ENCODE data around the gene GRID1.

The GRID1 gene

DNA sequence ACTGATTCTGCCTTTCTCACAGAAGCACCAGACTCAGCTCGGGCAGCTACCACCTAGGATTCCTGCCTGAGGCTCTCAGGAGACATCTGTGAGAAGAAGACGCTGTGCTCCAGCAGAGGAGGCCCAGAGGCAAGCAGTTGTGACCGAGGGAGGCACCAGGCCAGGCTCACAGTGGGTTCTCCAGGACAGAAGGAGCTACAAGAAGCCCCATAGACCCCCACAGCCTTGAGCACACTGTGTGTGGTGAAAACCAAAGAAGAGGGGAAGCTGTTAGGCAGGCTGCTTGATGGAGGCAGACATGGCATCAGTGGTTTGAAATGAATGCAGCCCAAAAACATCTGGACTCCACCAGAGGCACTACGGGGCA is 198.8 kb downstream of the GRID1 start:
- DNase-seq (ENCODE audit: low read depth): no peak

DNA sequence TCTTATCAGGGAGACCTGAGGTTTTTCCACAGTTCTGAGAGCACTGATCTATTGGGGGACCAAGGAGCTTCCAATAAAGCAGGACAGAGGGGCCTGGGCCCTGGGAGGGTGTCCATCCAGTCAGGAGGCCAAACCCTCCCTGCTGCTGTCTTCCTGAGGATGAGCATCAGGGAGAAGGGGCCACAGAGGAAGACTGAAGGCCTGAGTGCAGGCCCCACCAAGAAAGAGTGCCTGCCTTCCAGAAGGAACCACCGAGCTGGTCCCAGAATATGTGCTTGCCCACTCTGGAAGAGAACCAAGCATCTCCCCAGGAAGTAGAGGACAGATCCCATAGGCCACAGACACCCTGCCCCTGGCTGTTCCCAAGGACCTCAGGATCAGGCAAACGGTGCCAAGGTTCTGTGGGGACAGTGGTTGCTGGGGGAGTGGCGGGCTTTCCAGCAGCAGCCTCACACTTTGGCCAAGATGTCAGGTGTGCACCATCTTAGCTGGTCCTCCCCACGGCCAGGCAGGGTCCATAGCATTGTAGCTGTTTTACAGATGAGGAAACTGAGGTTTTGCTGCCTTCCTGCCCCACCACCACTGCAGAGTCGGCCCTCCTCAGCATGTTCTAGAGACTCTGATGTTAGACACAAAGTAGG is 199.4 kb downstream of the GRID1 start:
- no peak for DNase-seq (ENCODE audit: low read depth)

DNA sequence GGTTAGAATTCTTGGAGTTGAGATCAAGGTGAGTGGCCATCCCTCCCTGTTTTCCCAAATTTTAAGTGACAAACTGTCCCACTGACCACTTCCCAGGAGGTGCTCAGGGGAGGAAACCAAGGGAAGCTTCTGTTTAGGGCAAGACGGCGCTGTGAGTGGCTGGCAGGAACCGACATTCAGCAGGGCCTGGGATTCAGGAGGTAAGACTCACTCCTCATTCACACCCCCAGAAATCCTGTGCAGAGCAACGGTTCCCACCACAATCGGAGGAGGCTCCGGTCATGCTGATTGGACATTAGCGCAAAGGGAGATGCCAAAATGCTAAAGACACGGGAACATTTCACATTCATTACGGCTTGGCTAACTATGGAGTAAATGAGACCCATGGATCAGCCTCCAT is 200.9 kb downstream of the GRID1 start:
- DNase-seq (ENCODE audit: low read depth): no peak

DNA sequence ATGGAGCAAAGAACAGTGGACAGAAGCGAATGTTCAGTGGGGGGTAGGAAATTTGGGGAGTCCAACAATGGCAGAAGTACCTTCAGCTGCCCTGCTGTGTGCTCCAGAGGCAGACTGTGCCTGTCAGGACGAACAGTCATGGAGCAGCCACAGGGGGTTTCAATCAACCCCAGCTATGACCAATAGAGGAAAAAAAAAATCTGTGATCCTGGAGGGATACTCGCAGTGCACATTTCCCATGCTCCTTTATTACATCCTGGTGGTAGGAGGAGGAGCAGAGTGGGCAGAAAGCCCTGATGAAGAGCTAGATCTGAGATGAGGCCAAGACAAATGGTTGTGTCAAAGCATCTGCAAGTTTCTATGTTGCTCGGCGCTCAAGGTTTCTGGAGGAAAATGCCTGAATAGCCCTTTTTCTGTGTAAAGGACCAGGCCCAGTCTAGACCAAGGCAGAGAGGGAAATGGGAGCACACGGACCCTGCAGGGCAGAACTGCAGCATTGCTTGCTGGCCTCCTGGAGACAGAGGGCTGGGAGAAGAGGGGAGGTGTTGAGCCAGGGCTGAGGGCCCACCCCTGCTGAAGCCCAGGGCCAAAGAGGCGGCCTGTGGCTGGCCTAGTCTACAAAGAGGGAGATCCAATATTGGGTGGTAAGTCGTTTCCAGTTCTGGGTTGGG is 201.5 kb downstream of the GRID1 start:
- DNase-seq (ENCODE audit: low read depth): no peak

DNA sequence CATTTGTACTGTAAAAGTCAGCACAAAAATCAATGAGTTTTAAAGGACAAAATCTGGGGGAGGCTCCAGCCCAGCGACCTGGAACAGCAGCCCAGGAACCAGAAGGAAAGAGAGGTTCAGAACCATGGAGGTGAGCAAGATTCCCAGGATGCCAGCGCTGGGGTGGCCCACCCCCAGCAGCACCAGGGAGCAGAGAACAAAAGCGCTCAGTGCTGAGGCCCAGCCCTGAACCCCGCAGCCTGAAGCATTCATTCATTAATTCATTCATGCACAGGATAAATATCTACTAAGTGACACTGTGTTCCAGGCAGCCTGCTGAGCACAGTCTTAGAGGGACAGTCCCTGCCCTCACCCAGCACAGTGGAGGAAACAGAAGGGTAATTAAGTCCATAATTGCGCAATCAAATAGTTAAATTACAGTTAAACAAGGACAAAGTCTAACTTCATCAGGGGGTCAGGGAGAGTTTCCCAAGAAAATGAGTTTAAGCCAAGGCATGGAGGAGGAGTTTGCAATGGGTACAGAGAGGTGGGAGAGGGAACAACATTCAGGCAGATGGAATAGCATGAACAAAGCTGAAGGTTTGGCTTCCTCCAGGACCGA is 202.3 kb downstream of the GRID1 start:
- no peak for DNase-seq (ENCODE audit: low read depth)

DNA sequence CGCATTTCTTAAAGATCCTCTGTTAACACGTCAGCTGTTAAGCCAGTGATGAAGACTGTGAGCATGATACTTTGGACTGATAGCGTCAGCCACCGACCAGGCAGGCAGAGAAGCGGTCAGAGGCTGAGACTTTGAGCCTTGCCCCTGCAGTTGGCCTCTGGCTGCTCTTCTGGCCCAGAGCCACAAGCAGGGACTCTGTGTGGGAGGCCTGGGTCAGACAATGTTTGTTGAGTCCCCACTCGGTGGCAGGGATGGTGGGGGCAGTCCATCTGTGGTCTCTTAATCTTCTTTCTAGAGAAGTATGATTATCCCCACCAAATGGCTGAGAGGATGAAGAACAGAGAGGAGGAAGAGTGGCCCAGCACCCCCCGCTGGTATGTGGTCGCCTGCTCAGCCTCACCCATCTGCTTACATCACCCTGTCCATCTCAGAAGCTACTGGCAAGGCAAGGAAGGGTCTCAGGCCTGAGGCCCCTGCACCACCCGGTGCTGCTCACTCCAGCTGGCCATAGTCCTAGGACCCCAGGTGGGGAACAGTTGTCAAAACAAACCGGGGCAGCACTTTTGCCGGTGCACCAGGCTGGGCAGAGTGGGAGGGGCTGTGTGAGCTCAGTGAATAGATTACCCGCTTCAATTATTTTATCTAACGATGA is 202.9 kb downstream of the GRID1 start:
- no peak for DNase-seq (ENCODE audit: low read depth)

DNA sequence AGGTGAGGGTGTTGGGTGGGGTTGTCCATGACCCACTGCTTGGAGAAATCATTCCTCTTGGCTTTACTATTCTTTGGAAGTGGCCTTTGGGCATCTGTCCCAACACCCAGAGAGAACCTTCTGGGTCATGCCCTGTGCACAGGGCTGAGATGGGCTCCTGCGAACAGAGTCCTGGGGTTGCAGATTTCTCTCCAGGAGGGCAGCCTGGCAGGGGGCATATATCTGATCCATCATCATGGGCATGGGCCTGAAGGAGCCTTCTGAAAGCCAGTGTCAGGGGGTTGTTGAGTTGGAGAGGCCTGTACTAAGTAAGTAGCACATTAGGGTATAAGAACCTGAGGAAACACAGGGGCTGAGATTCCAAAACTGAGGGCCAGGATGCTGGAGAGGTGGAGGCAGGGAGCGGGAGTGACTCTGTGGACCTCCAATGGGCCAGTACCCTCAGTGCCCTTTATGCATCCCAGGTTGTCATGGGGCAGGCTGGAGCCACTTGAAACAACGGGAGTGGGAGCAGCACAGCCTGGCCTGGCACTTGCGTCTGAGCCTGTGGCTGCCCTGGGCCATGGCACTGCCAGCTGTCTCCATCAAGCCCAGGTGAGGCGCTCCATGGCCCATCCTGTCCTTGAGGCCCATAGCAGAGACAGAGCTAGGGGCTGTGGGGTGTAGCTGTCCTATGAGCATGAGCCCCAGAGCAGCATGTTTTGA is 203.7 kb downstream of the GRID1 start:
- DNase-seq (ENCODE audit: low read depth): no peak

DNA sequence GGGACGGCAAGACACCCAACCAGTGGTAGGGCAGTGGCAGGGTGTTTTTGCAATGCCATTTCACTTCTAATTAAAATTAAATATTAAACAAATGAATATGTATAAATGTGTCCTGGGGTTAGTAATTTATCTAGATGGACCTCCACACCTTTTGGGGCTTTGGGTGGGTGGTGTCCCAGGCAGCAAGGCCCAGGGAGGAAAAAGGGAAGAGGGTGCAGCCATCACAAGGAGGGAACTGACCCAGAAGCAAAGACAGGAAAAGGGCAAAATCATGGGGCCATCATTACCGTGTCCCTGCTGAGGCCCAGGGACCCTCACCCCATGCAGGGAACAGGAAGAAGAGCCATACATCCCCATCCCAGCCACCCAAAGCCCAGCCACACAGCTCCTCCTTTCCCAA is 204.6 kb downstream of the GRID1 start:
- DNase-seq (ENCODE audit: low read depth): no peak

DNA sequence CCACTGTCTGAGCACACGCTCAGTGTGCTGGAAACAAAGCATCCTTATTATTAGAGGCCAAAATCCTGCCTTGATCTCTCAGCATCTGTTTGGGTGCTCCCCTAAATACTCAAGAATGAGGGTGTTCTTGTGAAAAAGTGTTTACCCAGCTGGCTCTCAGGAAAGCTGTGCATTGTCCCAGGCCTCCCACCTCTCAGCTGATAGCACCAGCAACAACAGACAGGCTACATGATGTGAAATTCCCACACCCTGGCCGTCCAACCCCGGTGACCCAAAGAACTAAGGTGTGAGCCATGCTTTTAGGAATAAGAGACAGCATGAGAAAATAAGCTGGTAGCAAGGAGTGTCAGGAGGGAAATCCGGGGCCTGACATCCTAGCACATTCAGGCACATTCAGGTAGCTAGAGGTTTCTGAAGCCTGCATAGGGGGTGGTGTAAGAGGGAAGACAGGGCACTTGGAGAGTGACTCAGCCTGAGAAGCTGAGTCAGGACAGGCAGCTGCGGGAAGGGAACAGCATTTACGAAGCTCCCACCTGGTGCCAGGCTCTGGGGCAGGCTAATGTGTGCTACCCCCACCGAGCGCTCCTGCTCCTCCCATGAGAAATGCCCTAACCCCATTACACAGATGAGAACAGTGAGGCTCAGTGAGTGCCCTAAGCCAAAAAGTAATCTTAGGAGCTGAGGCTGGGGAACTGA is 205.6 kb downstream of the GRID1 start:
- no peak for DNase-seq (ENCODE audit: low read depth)

DNA sequence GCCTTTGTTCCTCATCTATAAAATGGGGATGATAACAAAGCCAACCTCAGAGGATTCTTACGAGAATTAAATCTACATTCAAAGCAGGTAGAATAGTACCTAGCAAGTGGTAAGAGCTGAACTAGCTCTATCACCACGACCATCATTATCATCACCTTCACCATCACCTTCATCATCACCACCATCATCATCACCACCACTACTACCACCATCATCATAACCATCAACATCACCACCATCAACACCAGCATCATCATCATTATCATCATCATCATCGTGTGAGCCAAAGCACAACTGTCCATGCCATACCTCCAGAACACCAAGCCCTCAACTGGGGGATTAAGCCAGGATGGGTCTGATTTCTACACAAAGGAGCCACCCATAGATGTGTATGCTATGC is 206.8 kb downstream of the GRID1 start:
- no peak for DNase-seq (ENCODE audit: low read depth)

DNA sequence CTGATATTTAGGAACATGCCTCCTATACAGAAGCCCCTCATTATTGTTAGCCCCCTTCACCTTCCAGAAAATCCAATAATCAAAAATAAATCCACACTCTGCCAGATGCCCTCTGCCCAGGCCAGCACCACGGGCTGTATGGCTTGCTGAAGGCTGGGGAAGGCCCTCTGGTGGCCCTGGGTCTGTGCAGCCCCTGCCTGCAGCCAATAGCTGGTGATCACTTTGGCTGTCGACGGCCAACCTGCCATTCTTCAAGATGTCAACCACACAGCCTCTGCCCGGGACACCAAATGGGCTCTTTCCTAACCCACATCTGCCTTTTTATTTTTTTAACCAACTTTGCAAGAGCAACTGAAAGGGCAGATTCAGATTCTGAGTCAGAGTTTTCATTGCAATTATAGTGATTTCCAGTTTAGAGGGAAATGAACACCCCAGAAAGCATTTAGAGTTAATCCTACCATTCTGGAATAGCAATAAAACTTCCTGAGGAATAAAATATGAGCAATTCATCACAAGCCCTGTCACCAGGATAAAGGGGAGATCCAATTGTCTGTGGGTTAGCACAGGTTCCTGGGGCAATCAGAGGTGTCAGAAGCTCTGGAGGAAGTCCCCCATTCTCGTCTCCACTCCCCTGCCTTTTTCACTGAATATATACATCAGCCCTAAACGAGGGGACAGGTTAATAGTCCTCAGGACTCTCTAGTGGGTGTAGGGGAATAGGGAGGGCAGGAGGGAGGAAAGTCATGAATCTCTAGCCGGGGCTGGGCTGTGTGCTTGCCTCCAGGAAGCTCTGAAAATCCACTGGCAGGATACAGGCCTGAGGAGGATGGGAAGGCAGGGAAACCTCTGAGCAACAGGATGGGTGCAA is 211.3 kb downstream of the GRID1 start:
- no peak for DNase-seq (ENCODE audit: low read depth)

DNA sequence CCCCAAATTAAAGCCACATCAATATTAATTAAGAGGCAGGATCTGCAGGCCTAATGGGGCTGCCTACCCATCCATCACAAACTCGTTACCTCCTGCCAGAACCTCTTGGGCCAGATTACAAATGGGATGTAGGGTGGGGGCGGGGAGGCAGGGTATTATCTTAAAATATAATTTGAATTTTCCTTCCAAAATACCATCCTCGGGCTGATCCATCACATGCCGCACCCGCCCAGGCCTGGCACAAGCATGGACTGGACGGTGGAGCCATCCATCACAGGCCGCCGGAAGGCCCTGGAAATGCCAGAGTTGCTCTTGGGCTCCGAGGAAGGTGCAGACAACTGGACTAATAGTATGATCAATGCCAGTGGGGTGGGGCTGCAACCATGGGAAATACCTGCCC is 212.8 kb downstream of the GRID1 start:
- DNase-seq (ENCODE audit: low read depth): no peak

DNA sequence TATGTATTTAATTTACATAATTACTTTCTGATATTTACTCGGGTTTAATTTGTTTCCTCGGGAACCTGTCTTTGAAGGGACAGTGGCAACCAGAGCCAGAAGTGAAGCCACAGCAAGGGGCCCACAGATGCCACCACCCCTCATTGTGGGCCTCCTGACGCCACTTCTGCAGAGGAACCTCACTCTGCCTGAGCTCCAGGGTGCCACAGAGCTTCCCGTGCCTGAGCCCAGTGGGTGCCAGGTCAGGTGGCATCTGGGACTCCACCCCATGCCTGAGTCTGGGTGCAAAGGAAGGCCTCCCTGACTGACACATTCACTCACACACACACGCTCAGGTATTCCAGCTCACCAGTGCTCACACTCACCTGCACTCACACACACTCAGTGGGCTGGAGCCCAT is 213.7 kb downstream of the GRID1 start:
- DNase-seq (ENCODE audit: low read depth): no peak

DNA sequence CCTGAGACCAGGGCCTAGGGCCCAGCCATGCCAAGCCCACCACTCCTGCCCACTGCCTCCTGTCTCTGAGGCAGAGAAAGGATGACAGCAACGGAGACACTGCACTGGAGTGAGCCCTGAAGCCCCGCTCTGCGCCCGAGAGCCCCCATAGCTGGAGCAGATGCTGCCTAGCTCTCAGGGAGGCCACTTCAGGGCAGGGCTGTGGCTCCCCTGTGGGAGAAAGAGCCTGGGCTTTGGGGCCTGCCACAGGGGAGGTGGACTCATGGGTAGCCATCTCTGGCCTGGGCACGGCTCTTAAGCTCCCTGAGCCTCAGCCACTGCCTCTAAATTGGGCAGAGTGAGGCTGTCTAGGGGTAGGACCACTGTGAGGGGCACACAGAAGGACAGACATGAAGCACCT is 214.2 kb downstream of the GRID1 start:
- no peak for DNase-seq (ENCODE audit: low read depth)

DNA sequence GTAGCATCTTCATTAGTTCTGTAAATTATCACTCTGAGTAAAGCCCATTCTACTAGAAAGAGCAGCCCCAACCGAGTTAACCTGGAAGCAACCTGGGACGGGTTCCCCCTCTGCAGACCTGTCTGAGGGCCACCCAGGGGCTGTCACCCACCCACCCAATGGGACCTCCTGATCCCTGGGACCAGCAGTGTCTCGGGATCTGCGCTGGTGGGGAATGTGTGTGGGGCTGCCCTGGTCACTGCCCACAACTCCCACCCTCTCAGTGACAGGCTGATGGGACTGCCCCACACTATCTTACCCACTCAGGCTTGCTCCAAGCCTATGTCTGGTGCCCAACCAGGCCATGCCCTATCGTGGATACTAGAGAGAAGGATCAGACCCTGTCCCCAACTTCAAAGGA is 215.0 kb downstream of the GRID1 start:
- DNase-seq (ENCODE audit: low read depth): no peak

DNA sequence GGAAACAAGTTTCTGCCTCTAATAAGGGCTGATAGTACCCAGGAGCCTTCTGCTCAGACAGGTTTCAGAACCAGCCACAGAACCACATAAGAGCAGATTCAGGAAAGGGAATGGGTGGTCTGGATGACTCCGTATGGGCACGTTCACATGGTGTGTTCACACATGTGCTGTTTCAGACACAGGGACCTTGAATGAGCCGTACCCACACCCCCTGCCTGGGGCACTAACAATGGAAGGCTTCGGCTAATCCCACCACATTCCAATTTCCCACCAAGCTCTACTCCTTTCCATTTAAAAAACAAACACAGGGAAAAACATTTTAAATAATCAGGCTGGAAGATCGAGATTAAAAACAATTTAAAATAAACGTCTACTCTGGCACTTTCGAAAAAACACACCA is 217.3 kb downstream of the GRID1 start:
- no peak for DNase-seq (ENCODE audit: low read depth)

DNA sequence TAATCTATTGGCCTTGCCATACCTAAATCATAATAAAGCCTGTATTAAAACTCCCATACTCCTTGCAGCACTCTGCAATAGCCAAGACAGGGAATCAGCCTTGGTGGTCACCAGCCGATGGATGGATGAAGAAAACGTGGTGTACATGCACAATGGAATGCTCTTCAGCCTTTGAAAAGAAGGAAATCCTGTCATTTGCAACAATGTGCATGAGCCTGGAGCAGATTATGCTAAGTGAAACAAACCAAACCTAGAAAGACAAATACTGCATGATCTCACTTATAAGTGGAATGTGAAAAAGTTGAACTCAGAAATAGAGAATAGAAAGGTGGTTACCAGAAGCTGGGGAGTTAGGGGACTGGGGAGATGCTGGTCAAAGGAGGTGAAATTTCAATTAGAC is 218.5 kb downstream of the GRID1 start:
- no peak for DNase-seq (ENCODE audit: low read depth)

DNA sequence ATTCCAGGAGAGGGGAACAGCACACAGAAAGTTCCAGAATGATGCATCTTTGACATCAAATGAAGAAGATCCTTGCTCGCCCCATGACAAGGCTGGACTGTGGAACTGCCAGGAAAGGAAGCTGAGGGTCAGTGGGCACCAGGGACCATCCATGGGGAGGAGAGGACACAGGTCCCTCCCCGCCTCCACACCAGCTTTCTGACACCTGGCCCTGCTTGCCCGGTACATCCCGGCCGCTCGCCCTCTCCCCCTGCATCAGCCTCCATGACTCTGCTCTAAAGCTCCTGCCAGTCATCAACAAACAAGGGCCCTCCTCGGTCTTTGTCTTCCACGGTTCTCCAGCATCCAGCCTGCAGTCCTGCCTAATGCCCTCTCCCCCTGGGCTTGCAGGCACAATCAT is 222.3 kb downstream of the GRID1 start:
- DNase-seq (ENCODE audit: low read depth): no peak

DNA sequence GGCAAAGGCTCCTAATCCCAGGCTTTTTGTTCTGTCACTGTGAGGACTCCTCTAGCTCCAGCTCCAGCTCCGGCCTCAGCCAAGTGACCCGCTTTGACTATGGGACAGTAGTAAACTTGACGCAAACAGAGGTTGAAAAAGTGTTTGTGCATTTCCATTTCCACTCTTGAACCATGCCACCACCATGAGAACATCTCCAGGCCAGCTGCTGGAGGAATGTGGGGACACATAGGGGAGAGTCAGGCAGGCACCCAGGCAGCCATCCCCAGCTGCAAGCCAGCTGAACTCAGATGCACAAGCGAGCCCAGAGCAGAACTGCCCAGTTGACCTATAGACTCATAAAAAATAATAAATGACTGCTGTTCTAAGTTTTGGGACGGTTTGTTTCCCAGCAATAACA is 224.7 kb downstream of the GRID1 start:
- DNase-seq (ENCODE audit: low read depth): no peak

DNA sequence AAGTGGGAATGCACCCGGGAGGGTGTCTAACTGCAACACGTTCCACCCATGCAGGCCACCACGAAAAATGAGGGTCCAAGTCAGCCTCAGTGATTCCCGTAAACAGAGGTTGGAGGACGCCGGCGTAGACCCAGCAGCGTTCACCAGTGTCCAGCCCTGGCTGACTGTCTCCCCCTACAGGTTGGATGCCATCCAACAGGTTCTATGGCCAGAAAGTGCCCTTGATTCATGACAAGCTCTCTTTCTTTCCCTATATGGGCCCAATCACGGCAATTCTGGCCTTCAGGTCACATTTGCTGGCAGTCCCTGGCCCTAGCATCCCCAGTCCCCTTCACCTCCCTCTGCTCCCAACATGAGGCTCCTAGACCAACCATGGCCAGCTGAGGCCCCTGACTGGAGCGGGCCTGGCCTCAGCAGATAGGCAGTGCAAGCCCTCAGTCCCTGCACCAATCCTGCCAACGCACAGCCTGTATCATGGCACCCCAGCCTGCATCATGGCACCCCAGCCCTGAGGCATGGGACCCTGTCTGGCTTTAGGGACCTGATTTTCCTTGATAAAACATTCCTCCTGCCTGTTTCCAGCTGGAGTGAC is 227.4 kb downstream of the GRID1 start:
- DNase-seq (ENCODE audit: low read depth): no peak

DNA sequence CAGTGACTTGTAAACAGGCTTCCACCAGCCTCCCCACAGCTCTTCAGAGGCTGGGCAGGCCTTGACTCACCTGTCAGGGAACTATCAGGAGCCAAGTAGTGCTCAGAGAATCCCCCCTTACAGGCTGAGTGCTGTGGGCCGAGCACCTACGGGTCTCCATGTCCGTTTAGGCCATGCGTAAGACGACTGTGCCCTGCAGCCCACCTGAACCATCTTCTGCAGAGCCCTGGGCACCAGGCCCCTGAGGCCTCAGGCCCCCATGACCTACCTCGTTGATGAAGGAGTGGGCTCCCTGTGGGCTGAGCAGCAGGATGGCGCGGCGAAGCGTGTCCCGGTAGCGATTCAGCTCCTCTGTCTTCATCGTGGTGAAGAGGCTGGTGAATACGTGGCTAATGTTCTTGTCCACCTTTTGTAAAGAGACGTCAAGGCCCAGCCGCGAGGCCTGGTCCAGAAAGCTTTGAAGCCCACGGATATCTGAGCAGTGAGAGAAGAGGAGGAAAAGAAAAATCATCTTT is 228.0 kb downstream of the GRID1 start:
- DNase-seq (ENCODE audit: low read depth): no peak

All from stromal cell of bone marrow (primary cell).